ENCODE results near the gene ELMOD3. TPM values are rescaled to one million over a fixed set of nuclear protein-coding genes. Genes with fewer than 3 reads are reported as not detected.

The ELMOD3 gene
- total and polyA plus RNA-seq, 4 donors, result 5.5 to 15.8 (median 8.0) TPM

- Histone ChIP-seq H3K9ac (ENCODE audit: low read depth in 1 of 2, low read length in 2 of 2) (no peak overlapping the region), H3K4me3 (ENCODE audit: low read depth in 1 of 3, low read length in 3 of 3) (no peak overlapping the region), H3K4me1 (ENCODE audit: control insufficient read depth in 4 of 4, insufficient read depth in 4 of 4, low read length in 3 of 4) (no peaks in the 10 kb centered on the region), H3K36me3 (ENCODE audit: control insufficient read depth in 4 of 4, insufficient read depth in 3 of 4, low read depth in 1 of 4, low read length in 3 of 4) (peaks cover 4 to 45% (median 9%) of the 10 kb centered on the region in 4 donors), H3K27me3 (ENCODE audit: control insufficient read depth in 4 of 4, insufficient read depth in 4 of 4, low read length in 3 of 4) (no peaks in the 10 kb centered on the region), H3K9me3 (ENCODE audit: control insufficient read depth in 4 of 4, low read length in 3 of 4) (no peaks in the 10 kb centered on the region), H3K27ac (ENCODE audit: low read depth in 1 of 2, low read length in 2 of 2) (no peak overlapping the region)
- DNase-seq (ENCODE audit: low spot score), result no peak
- WGBS, result 95% methylated on average over 2 of the region's 2 CpGs
- no peak for TF ChIP-seq HNF4A (conservative IDR thresholded peaks at IDR 0.05)
- no peak for TF ChIP-seq MAX (IDR thresholded peaks at IDR 0.05)
- no peak for TF ChIP-seq FOXA2 (IDR thresholded peaks at IDR 0.05)
- TF ChIP-seq RXRA (IDR thresholded peaks at IDR 0.05), result no peak
- TF ChIP-seq HNF4G (IDR thresholded peaks at IDR 0.05), result no peak
These were observed 31.2 kb downstream of the ELMOD3 start for GRCh38 chr2:85385746-85386145.

GRCh38 chr2:85387754-85388153 is 33.2 kb downstream of the ELMOD3 start:
- no peak overlapping the region for H3K27ac ChIP-seq (ENCODE audit: low read depth in 1 of 2, low read length in 2 of 2)
- peaks cover 4 to 49% (median 9%) of the 10 kb centered on the region in 4 donors for H3K36me3 ChIP-seq (ENCODE audit: control insufficient read depth in 4 of 4, insufficient read depth in 3 of 4, low read depth in 1 of 4, low read length in 3 of 4)
- DNase-seq (ENCODE audit: low spot score), result no peak
- no peaks in the 10 kb centered on the region for H3K27me3 ChIP-seq (ENCODE audit: control insufficient read depth in 4 of 4, insufficient read depth in 4 of 4, low read length in 3 of 4)
- TF ChIP-seq RAD21 (IDR thresholded peaks at IDR 0.05) (no peak), SP1 (IDR thresholded peaks at IDR 0.05) (no peak), ZBTB33 (IDR thresholded peaks at IDR 0.05) (no peak), EGR1 (IDR thresholded peaks at IDR 0.05; ENCODE audit: low read depth in 2 of 2) (no peak), GABPA (IDR thresholded peaks at IDR 0.05 in 1 of 2, conservative IDR thresholded peaks at IDR 0.05 in 1 of 2) (no peak), NR2F2 (IDR thresholded peaks at IDR 0.05) (no peak), RXRA (IDR thresholded peaks at IDR 0.05) (no peak), HNF4A (conservative IDR thresholded peaks at IDR 0.05) (no peak), YY1 (IDR thresholded peaks at IDR 0.05) (no peak)
- no peaks in the 10 kb centered on the region for H3K9me3 ChIP-seq (ENCODE audit: control insufficient read depth in 4 of 4, low read length in 3 of 4)
- WGBS, result 95% methylated on average over 2 of the region's 2 CpGs
- H3K4me1 ChIP-seq (ENCODE audit: control insufficient read depth in 4 of 4, insufficient read depth in 4 of 4, low read length in 3 of 4), result no peaks in the 10 kb centered on the region
- no peak overlapping the region for H3K4me3 ChIP-seq (ENCODE audit: low read depth in 1 of 3, low read length in 3 of 3)
- H3K9ac ChIP-seq (ENCODE audit: low read depth in 1 of 2, low read length in 2 of 2), result no peak overlapping the region

- 92% methylated on average over 9 of the region's 9 CpGs for WGBS
- Histone ChIP-seq H3K9ac (ENCODE audit: low read depth in 1 of 2, low read length in 2 of 2) (no peak overlapping the region), H3K27me3 (ENCODE audit: control insufficient read depth in 4 of 4, insufficient read depth in 4 of 4, low read length in 3 of 4) (no peaks in the 10 kb centered on the region), H3K4me1 (ENCODE audit: control insufficient read depth in 4 of 4, insufficient read depth in 4 of 4, low read length in 3 of 4) (no peaks in the 10 kb centered on the region), H3K36me3 (ENCODE audit: control insufficient read depth in 4 of 4, insufficient read depth in 3 of 4, low read depth in 1 of 4, low read length in 3 of 4) (peaks cover 4 to 47% (median 9%) of the 10 kb centered on the region in 4 donors), H3K27ac (ENCODE audit: low read depth in 1 of 2, low read length in 2 of 2) (no peak overlapping the region), H3K4me3 (ENCODE audit: low read depth in 1 of 3, low read length in 3 of 3) (no peak overlapping the region), H3K9me3 (ENCODE audit: control insufficient read depth in 4 of 4, low read length in 3 of 4) (no peaks in the 10 kb centered on the region)
- TF ChIP-seq YY1 (IDR thresholded peaks at IDR 0.05) (no peak), REST (IDR thresholded peaks at IDR 0.05) (no peak), ZBTB33 (IDR thresholded peaks at IDR 0.05) (no peak)
- no peak for DNase-seq (ENCODE audit: low spot score)
These were observed 34.4 kb downstream of the ELMOD3 start for GRCh38 chr2:85388878-85389538.
